Measurements from ENCODE around the gene C1orf116.

- TF ChIP-seq, protein P1, sequence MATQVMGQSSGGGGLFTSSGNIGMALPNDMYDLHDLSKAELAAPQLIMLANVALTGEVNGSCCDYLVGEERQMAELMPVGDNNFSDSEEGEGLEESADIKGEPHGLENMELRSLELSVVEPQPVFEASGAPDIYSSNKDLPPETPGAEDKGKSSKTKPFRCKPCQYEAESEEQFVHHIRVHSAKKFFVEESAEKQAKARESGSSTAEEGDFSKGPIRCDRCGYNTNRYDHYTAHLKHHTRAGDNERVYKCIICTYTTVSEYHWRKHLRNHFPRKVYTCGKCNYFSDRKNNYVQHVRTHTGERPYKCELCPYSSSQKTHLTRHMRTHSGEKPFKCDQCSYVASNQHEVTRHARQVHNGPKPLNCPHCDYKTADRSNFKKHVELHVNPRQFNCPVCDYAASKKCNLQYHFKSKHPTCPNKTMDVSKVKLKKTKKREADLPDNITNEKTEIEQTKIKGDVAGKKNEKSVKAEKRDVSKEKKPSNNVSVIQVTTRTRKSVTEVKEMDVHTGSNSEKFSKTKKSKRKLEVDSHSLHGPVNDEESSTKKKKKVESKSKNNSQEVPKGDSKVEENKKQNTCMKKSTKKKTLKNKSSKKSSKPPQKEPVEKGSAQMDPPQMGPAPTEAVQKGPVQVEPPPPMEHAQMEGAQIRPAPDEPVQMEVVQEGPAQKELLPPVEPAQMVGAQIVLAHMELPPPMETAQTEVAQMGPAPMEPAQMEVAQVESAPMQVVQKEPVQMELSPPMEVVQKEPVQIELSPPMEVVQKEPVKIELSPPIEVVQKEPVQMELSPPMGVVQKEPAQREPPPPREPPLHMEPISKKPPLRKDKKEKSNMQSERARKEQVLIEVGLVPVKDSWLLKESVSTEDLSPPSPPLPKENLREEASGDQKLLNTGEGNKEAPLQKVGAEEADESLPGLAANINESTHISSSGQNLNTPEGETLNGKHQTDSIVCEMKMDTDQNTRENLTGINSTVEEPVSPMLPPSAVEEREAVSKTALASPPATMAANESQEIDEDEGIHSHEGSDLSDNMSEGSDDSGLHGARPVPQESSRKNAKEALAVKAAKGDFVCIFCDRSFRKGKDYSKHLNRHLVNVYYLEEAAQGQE (IDR thresholded peaks at IDR 0.05; ENCODE audit: insufficient read depth in 1 of 2, low read depth in 2 of 2, low read length in 2 of 2): no peak
- TF ChIP-seq TAF1 (IDR thresholded peaks at IDR 0.05; ENCODE audit: borderline replicate concordance, insufficient read depth, low read length) (no peak), SIN3A (IDR thresholded peaks at IDR 0.05; ENCODE audit: borderline replicate concordance, insufficient read depth, low read length) (no peak), POLR2AphosphoS5 (IDR thresholded peaks at IDR 0.05; ENCODE audit: low read depth, low read length) (no peak), FOXP2 (optimal IDR thresholded peaks at IDR 0.05; ENCODE audit: borderline replicate concordance, extremely low read depth, extremely low read length, insufficient read depth) (no peak)
These were observed 9.4 kb downstream of the C1orf116 start for GRCh38 chr1:207022996-207023679.

Measured in PFSK-1 (cell line).